Neutrophil (primary cell): ENCODE data around the gene CP.
"Not testable (repeated sequence)": the region's sequence is repeated elsewhere in the genome, so short reads cannot be mapped to it uniquely, and the experiment has no call there.

ENCODE experiments used
- H3K27ac ChIP-seq: fragments of 200-600 bp; sonication (generic); 2 replicates; pipeline ENCODE4 v1.5.1; 2016; ENCODE audit warnings: mild to moderate bottlenecking, moderate library complexity
- H3K27me3 ChIP-seq: fragments of 200-600 bp; sonication (generic); 2 replicates; pipeline ENCODE4 v1.6.0; 2016; ENCODE audit warnings: mild to moderate bottlenecking
- H3K36me3 ChIP-seq: fragments of 200-600 bp; sonication (generic); 2 replicates; pipeline ENCODE4 v1.5.1; 2017
- H3K4me1 ChIP-seq, 2 experiments: fragments of 200-600 bp in 1 of 2; sonication (generic) in 1 of 2; 1 replicate in 1 of 2; 2 replicates in 1 of 2; pipeline versions ENCODE4 v1.5.1 to v1.6.1; 2013 to 2016; ENCODE audit warnings: low read depth in 1 of 2, low read length in 1 of 2, mild to moderate bottlenecking in 1 of 2, moderate library complexity in 1 of 2; ENCODE audit not compliant: control insufficient read depth in 1 of 2, insufficient read depth in 1 of 2
- H3K4me3 ChIP-seq, 2 experiments: fragments of 200-600 bp in 1 of 2; sonication (generic) in 1 of 2; 1 replicate in 1 of 2; 2 replicates in 1 of 2; pipeline ENCODE4 v1.5.1; 2013 to 2016; ENCODE audit warnings: low read depth in 1 of 2, low read length in 1 of 2, mild to moderate bottlenecking in 1 of 2, moderate library complexity in 1 of 2
- H3K9me3 ChIP-seq: fragments of 200-600 bp; sonication (generic); 2 replicates; pipeline ENCODE4 v1.5.1; 2016
- CTCF ChIP-seq: fragments of 200-600 bp; sonication (generic); IDR thresholded peaks from 2 replicates; pipeline ENCODE4 v1.5.1; 2016; ENCODE audit warnings: antibody characterized with exemption

CP gene

DNA sequence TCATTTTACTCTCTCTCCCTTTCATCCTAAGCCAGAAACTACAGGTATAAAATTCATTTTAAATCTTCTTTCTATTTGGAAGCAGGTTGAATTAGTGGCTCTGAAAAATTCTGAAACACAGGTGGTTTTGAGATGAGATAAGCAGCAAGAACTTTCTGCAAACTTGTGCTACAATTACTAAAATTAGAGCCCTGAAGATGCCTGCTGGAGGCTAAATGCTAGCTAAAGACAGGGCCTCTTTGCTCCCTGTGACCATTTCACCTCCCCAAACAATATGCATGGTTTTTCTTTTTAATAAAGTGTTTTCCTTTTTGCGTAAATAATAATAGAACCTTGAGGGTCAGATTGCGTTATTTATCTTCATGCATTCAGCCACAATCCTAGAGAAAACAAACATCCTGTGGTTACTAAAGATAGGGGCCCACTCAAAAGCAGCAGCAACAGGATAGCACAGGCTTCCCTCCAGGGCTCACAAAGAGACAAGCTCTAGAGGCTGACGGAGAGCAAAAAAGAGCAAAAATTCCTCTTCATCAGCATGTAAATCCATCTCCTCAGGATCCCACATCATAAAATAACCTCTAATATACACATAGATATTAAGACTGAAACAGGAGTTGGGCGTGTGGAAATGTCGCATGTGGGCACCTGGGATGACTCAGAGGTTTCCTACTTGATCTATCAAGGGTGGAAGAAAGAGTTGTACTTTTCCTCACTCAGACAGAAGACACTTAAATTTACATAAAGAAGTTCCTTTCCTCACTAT lies 26.5 kb upstream of the CP start:
- H3K27ac ChIP-seq: no peak overlapping the region

DNA sequence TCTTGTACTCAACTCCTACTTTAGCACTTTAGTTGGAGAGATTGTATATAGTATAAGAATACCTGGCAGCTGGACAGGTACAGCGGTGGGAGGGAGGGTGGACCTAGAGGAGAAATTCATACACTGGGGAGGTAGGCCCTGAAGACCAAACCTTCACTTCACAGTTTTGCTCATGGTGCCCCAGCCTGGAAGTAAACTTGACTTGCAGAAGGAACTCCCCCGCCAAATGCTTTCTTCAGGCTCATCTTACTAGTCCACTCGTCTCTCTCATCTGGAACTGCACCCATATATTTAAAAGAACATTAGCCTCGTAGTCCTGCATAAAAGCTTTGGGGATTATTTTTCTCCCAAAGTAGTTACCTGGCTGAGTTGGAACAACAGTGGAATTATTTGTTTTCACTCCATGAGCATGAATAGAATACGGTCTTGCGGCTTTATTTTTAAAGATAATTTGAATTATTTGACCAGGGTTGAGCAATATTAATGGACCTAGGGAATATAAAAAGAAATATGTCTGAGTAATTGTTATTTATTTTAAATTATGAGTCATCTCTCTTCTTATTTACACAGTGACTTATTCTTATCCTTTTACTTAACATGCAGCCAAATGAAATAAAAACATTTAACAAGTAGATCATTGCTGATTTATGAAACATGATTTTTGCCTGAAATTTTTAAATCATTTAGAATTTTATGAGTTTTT lies 25.5 kb upstream of the CP start:
- Histone ChIP-seq H3K4me1 (no peaks in the 10 kb centered on the region), H3K27ac (no peak overlapping the region), H3K4me3 (no peak overlapping the region), H3K36me3 (no peaks in the 10 kb centered on the region), H3K27me3 (peaks cover 13% of the 10 kb centered on the region), H3K9me3 (no peaks in the 10 kb centered on the region)
- no peak for TF ChIP-seq CTCF

More for the DNA sequence above, 26.5 kb upstream of the CP start:
- Histone ChIP-seq H3K4me3 (no peak overlapping the region), H3K36me3 (no peaks in the 10 kb centered on the region), H3K27me3 (peaks cover 13% of the 10 kb centered on the region), H3K9me3 (no peaks in the 10 kb centered on the region), H3K4me1 (no peaks in the 10 kb centered on the region)
- no peak for TF ChIP-seq CTCF

DNA sequence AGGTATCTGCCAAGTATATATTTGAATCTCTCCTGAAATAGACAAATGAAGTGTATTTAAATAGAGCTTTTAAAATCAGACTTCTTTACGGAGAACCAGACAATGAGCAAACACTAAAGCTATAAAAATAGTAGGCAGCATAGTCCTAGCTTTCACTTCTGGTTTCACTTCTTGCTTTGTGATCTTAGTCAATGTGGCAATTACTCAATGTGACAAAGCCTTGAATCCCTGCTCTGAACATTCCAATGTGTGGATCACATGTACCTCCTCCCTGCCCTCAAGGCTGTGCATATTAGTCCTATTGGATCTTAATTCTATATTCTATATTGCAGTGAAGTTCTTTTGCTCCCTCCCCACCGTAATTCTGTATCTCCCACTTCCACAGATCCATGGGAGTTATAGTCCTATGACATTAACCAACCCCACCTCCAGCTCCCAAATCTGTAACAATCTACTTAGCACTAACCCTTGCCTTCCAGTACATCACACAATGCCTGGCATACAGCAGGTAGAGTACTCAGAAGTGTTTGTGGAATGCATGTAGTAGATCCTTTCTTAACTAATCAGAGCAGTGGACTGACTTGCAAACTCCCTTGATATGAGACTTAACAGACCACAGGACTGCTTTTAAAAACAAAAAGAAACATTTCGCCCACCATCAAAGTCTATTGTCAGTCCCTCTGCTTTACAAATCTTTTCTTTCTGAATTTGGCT lies 24.3 kb upstream of the CP start:
- Histone ChIP-seq H3K36me3 (no peaks in the 10 kb centered on the region), H3K27me3 (peaks cover 13% of the 10 kb centered on the region), H3K4me3 (no peak overlapping the region), H3K27ac (no peak overlapping the region), H3K4me1 (no peaks in the 10 kb centered on the region), H3K9me3 (no peaks in the 10 kb centered on the region)
- TF ChIP-seq CTCF: no peak

DNA sequence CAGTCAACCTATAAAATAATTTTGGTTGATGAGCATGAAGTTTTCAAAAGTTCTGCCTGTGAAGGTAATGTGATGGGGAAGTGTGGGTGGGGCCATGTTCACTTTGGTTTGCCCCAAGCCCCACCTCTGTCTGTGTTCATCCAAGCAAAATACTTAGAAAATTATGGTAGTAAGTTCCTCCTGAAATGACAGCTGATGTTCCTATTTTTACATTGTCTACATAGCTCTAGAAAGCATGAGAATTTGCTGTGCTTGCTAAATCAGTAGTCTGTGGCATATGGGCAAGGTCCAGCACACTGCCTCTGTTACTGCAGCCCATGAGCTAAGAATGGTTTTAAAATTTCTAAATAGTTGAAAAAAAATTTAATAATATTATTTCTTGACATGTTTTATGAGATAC lies 21.9 kb upstream of the CP start:
- H3K9me3 ChIP-seq: no peaks in the 10 kb centered on the region
- H3K27ac ChIP-seq: no peak overlapping the region
- H3K4me3 ChIP-seq: no peak overlapping the region
- H3K4me1 ChIP-seq: no peaks in the 10 kb centered on the region
- TF ChIP-seq CTCF: no peak
- no peaks in the 10 kb centered on the region for H3K36me3 ChIP-seq
- H3K27me3 ChIP-seq: peaks cover 8% of the 10 kb centered on the region

- no peaks in the 10 kb centered on the region for H3K4me1 ChIP-seq
- no peaks in the 10 kb centered on the region for H3K27me3 ChIP-seq
- H3K4me3 ChIP-seq: no peak overlapping the region
- no peak for TF ChIP-seq CTCF
- H3K9me3 ChIP-seq: no peaks in the 10 kb centered on the region
- no peak overlapping the region for H3K27ac ChIP-seq
- no peaks in the 10 kb centered on the region for H3K36me3 ChIP-seq
Observed at GRCh38 chr3:149239357-149239936, 17.8 kb upstream of the CP start.

DNA sequence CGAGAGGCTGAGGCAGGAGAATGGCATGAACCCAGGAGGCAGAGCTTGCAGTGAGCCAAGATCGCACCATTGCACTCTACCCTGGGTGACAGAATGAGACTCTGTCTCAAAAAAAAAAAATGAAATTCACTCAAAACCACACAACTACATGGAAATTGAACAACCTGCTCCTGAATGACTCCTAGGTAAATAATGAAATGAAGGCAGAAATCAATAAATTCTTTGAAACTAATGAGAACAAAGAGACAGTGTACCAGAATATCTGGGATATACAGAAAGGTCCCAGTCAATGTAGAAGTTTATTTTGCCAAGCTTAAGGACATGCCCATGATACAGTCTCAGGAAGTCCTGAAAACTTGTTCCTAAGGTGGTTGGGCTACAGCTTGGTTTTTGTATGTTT lies 16.6 kb upstream of the CP start:
- H3K27ac ChIP-seq, H3K4me3 ChIP-seq, H3K27me3 ChIP-seq, H3K4me1 ChIP-seq, H3K36me3 ChIP-seq, H3K9me3 ChIP-seq: not testable (repeated sequence)
